GM19035 (cell line): ENCODE measurements around the gene TRAIP.
A peak's percentile ranks its signal among the peaks of the same experiment; 100 is the strongest.
"Not testable (repeated sequence)": the region's sequence is repeated elsewhere in the genome, so short reads cannot be mapped to it uniquely, and the experiment has no call there.

Experiments
- ATAC-seq: cut with Tn5 transposase; IDR thresholded peaks from one replicate; pipeline ENCODE4 v1.9.1; 2021; ENCODE audit not compliant: unreplicated experiment

TRAIP gene

GRCh38 chr3:49793486-49794085 is 62.8 kb downstream of the TRAIP start:
- ATAC-seq: no peak

GRCh38 chr3:49792371-49793150 is 63.8 kb downstream of the TRAIP start:
- no peak for ATAC-seq

- ATAC-seq: no peak
Measured at GRCh38 chr3:49791571-49791970, 64.8 kb downstream of the TRAIP start.

GRCh38 chr3:49790626-49791411 is 65.5 kb downstream of the TRAIP start:
- ATAC-seq: no peak

- ATAC-seq: no peak
Measured at GRCh38 chr3:49788056-49788455, 68.3 kb downstream of the TRAIP start.

- ATAC-seq: no peak
Measured at GRCh38 chr3:49787536-49787935, 68.8 kb downstream of the TRAIP start.

- ATAC-seq: no peak
Measured at GRCh38 chr3:49787182-49787464, 69.2 kb downstream of the TRAIP start.

- ATAC-seq: peak; percentile 97
Measured at GRCh38 chr3:49786357-49787181, 69.8 kb downstream of the TRAIP start, which contains the start of gene IP6K1. Gene IP6K1, minus strand, starts transcription at chr3:49786542. Its CDS starts 38,502 bp downstream, at chr3:49748040.

GRCh38 chr3:49785565-49786356 is 70.6 kb downstream of the TRAIP start:
- peak; percentile 40 for ATAC-seq

- not testable (repeated sequence) for ATAC-seq
Measured at GRCh38 chr3:49782277-49782676, 74.1 kb downstream of the TRAIP start.

GRCh38 chr3:49781415-49782199 is 74.8 kb downstream of the TRAIP start:
- no peak for ATAC-seq

- ATAC-seq: not testable (repeated sequence)
Measured at GRCh38 chr3:49780975-49781365, 75.4 kb downstream of the TRAIP start.

- no peak for ATAC-seq
Measured at GRCh38 chr3:49780080-49780974, 76.0 kb downstream of the TRAIP start.

GRCh38 chr3:49779358-49780079 is 76.8 kb downstream of the TRAIP start:
- ATAC-seq: no peak
